GM18870 (cell line): ENCODE measurements around the gene MUC3A.
"Not testable (repeated sequence)": the region's sequence is repeated elsewhere in the genome, so short reads cannot be mapped to it uniquely, and the experiment has no call there.

Source experiments
- ATAC-seq: cut with Tn5 transposase; IDR thresholded peaks from one replicate; pipeline ENCODE4 v1.9.1; 2021; ENCODE audit warnings: moderate library complexity; ENCODE audit not compliant: unreplicated experiment

Gene MUC3A

GRCh38 chr7:100949227-100949932, at the start of gene MUC3A:
MUC3A (plus strand) TSS chr7:100949534; CDS start chr7:100949625, 91 bp downstream.
- no peak for ATAC-seq

- no peak for ATAC-seq
Observed at GRCh38 chr7:100900978-100901377, 48.4 kb upstream of the MUC3A start.

GRCh38 chr7:100901921-100902332, 47.4 kb upstream of the MUC3A start:
- no peak for ATAC-seq

- no peak for ATAC-seq
Observed at GRCh38 chr7:100902638-100903037, 46.7 kb upstream of the MUC3A start.

GRCh38 chr7:100908512-100908911, 40.8 kb upstream of the MUC3A start:
- ATAC-seq = no peak

GRCh38 chr7:100910443-100910842, 38.9 kb upstream of the MUC3A start:
- not testable (repeated sequence) for ATAC-seq

GRCh38 chr7:100911484-100911883, 37.9 kb upstream of the MUC3A start:
- no peak for ATAC-seq

- no peak for ATAC-seq
Observed at GRCh38 chr7:100914208-100914878, 35.0 kb upstream of the MUC3A start.

GRCh38 chr7:100914879-100915447, 34.4 kb upstream of the MUC3A start:
- no peak for ATAC-seq

GRCh38 chr7:100919335-100919734, 30.0 kb upstream of the MUC3A start:
- not testable (repeated sequence) for ATAC-seq

- ATAC-seq = not testable (repeated sequence)
Observed at GRCh38 chr7:100919779-100920437, 29.4 kb upstream of the MUC3A start.

- ATAC-seq = no peak
Observed at GRCh38 chr7:100921039-100921438, 28.3 kb upstream of the MUC3A start.

- not testable (repeated sequence) for ATAC-seq
Observed at GRCh38 chr7:100923616-100924015, 25.7 kb upstream of the MUC3A start.

- no peak for ATAC-seq
Observed at GRCh38 chr7:100929808-100930174, 19.5 kb upstream of the MUC3A start.

GRCh38 chr7:100933734-100934133, 15.6 kb upstream of the MUC3A start:
- no peak for ATAC-seq

- not testable (repeated sequence) for ATAC-seq
Observed at GRCh38 chr7:100935381-100935780, 14.0 kb upstream of the MUC3A start.

- ATAC-seq = not testable (repeated sequence)
Observed at GRCh38 chr7:100936167-100936566, 13.2 kb upstream of the MUC3A start.

- ATAC-seq = no peak
Observed at GRCh38 chr7:100942045-100942774, 7.1 kb upstream of the MUC3A start.

GRCh38 chr7:100943693-100944092, 5.6 kb upstream of the MUC3A start:
- no peak for ATAC-seq

- ATAC-seq = no peak
Observed at GRCh38 chr7:100944138-100944537, 5.2 kb upstream of the MUC3A start.

- no peak for ATAC-seq
Observed at GRCh38 chr7:100946111-100946510, 3.2 kb upstream of the MUC3A start.
